GM12878 (cell line): ENCODE data around the gene USPL1. TPM values are rescaled to one million over a fixed set of nuclear protein-coding genes. Genes with fewer than 3 reads are reported as not detected.

Source experiments
- ATAC-seq: fragments of 200-7000 bp; cut with Tn5 transposase; 3 replicates; pipeline ENCODE4 v1.9.1; 2020; ENCODE audit warnings: mild to moderate bottlenecking, moderate library complexity
- BruUV-seq: library from RNA; stranded (reverse); fragments of 400-500 nt; replicated peaks from 2 replicates; lab custom pipeline; 2021; lab: Mats Ljungman, UMichigan
- CTCF ChIA-PET: fragments of 300-600 bp; sonication (Branson Sonifier 250); formaldehyde crosslinking; extraction: SDS; loops from one replicate; lab custom pipeline; 2021; ENCODE audit warnings: inconsistent platforms; lab: Yijun Ruan, JAX
- POLR2A ChIA-PET: fragments of 350-600 bp; formaldehyde crosslinking; extraction: SDS; loops from one replicate; lab custom pipeline; 2021; ENCODE audit warnings: inconsistent platforms; lab: Charles Lee
- RAD21 ChIA-PET: fragments of 300-600 bp; sonication (Branson Sonifier 250); formaldehyde crosslinking; loops from one replicate; lab custom pipeline; 2023; ENCODE audit warnings: antibody characterized with exemption; ENCODE audit not compliant: unreplicated experiment; lab: Charles Lee
- SMC1A ChIA-PET: fragments of 300-600 bp; sonication (Branson Sonifier 250); formaldehyde crosslinking; loops from one replicate; lab custom pipeline; 2023; ENCODE audit not compliant: unreplicated experiment, uncharacterized antibody; lab: Charles Lee
- DNase-seq: peaks from one replicate; pipeline ENCODE4 v3.0.0-alpha.2; 2011; ENCODE audit warnings: low read depth, low spot score
- FAIRE-seq: peaks from 3 replicates; lab custom pipeline; 2011; peaks lifted over from hg19 to GRCh38; lab: Jason Lieb, UNC
- H2AFZ ChIP-seq: 2 replicates; pipeline ENCODE4 v1.6.0; 2011; ENCODE audit warnings: low read depth, low read length, control low read depth; ENCODE audit not compliant: control insufficient read depth
- H3K27ac ChIP-seq: 2 replicates; pipeline ENCODE4 v1.5.1; 2011; ENCODE audit warnings: control low read depth; ENCODE audit not compliant: control insufficient read depth, insufficient read depth
- H3K27me3 ChIP-seq, 2 experiments: replicated peaks in 1 of 2; 2 replicates each; pipeline versions ENCODE4 v1.6.0 to v1.6.1; 2011; ENCODE audit warnings: low read length in 1 of 2; ENCODE audit not compliant: control insufficient read depth in 2 of 2, insufficient read depth in 2 of 2
- H3K36me3 ChIP-seq, 2 experiments: 2 replicates each; pipeline ENCODE4 v1.5.1; 2011; ENCODE audit warnings: low read length in 1 of 2; ENCODE audit not compliant: control insufficient read depth in 2 of 2, insufficient read depth in 2 of 2
- H3K4me1 ChIP-seq: 2 replicates; pipeline ENCODE4 v1.6.1; 2011; ENCODE audit warnings: mild to moderate bottlenecking, low read length, moderate library complexity, mixed read lengths; ENCODE audit not compliant: control insufficient read depth, insufficient read depth
- H3K4me2 ChIP-seq: 2 replicates; pipeline ENCODE4 v1.6.0; 2011; ENCODE audit warnings: control low read depth; ENCODE audit not compliant: control insufficient read depth, insufficient read depth
- H3K4me3 ChIP-seq: fragments of 200-600 bp; sonication (generic); 2 replicates; pipeline ENCODE4 v1.5.1; 2016
- H3K79me2 ChIP-seq: 2 replicates; pipeline ENCODE4 v1.6.0; 2011; ENCODE audit warnings: low read length; ENCODE audit not compliant: control insufficient read depth, insufficient read depth
- H3K9ac ChIP-seq: 2 replicates; pipeline ENCODE4 v1.8.0; 2011; ENCODE audit warnings: low read length, control low read depth, mixed read lengths; ENCODE audit not compliant: control insufficient read depth, insufficient read depth
- H3K9me3 ChIP-seq: replicated peaks from 3 replicates; pipeline ENCODE4 v1.5.1; 2011; ENCODE audit warnings: mild to moderate bottlenecking, low read length; ENCODE audit not compliant: control insufficient read depth, insufficient read depth
- H4K20me1 ChIP-seq: 2 replicates; pipeline ENCODE4 v1.6.0; 2011; ENCODE audit not compliant: control insufficient read depth, insufficient read depth
- ATF2 ChIP-seq: IDR thresholded peaks from 2 replicates; pipeline ENCODE4 v1.6.1; 2012; ENCODE audit warnings: low read length, inconsistent platforms
- ATF7 ChIP-seq: fragments of 450-650 bp; IDR thresholded peaks from 2 replicates; pipeline ENCODE4 v1.6.1; 2016; ENCODE audit warnings: low read depth, mild to moderate bottlenecking
- CBFB ChIP-seq: IDR thresholded peaks from 2 replicates; pipeline ENCODE4 v1.6.1; 2016; ENCODE audit warnings: antibody characterized with exemption, low read depth
- CBX3 ChIP-seq: fragments of 200-600 bp; sonication (generic); IDR thresholded peaks from 2 replicates; pipeline ENCODE4 v1.6.1; 2016; ENCODE audit warnings: low read depth, borderline replicate concordance
- CTCF ChIP-seq, 3 experiments: IDR thresholded peaks in 2 of 3; conservative IDR thresholded peaks in 1 of 3; 2 replicates each; pipeline ENCODE4 v1.5.1; 2011; ENCODE audit warnings: low read depth in 3 of 3, low read length in 3 of 3, mild to moderate bottlenecking in 3 of 3, control low read depth in 2 of 3, moderate library complexity in 2 of 3, inconsistent platforms in 1 of 3, mixed read lengths in 1 of 3; ENCODE audit not compliant: control insufficient read depth in 2 of 3, insufficient read depth in 1 of 3; ENCODE audit errors: extremely low read depth in 1 of 3
- EGR1 ChIP-seq, 2 experiments: IDR thresholded peaks; 1 replicate in 1 of 2; 2 replicates in 1 of 2; pipeline ENCODE4 v1.6.1; 2011 to 2012; ENCODE audit warnings: low read depth in 2 of 2, low read length in 2 of 2, borderline replicate concordance in 1 of 2, mild to moderate bottlenecking in 1 of 2, moderate library complexity in 1 of 2
- FOS ChIP-seq: IDR thresholded peaks from 3 replicates; pipeline ENCODE4 v1.6.1; 2011; ENCODE audit warnings: borderline replicate concordance; ENCODE audit not compliant: insufficient read length; ENCODE audit errors: extremely low read depth
- FOXK2 ChIP-seq: fragments of 450-650 bp; IDR thresholded peaks from 2 replicates; pipeline ENCODE4 v1.6.1; 2017; ENCODE audit warnings: mild to moderate bottlenecking, moderate library complexity
- LARP7 ChIP-seq: fragments of 450-650 bp; IDR thresholded peaks from 2 replicates; pipeline ENCODE4 v1.6.1; 2017; ENCODE audit warnings: mild to moderate bottlenecking
- NFYB ChIP-seq: IDR thresholded peaks from 2 replicates; pipeline ENCODE4 v1.6.1; 2011; ENCODE audit warnings: low read depth, mild to moderate bottlenecking, low read length, improper control_type of control experiment, moderate library complexity; ENCODE audit not compliant: insufficient read depth
- PAX8 ChIP-seq: fragments of 450-650 bp; IDR thresholded peaks from 2 replicates; pipeline ENCODE4 v1.6.1; 2017; ENCODE audit warnings: mild to moderate bottlenecking, moderate library complexity
- POLR2AphosphoS5 ChIP-seq: IDR thresholded peaks from 2 replicates; pipeline ENCODE4 v1.6.1; 2011; ENCODE audit warnings: mild to moderate bottlenecking, low read length, inconsistent platforms
- SREBF1 ChIP-seq: IDR thresholded peaks from 2 replicates; pipeline ENCODE4 v1.6.1; 2012; ENCODE audit warnings: mild to moderate bottlenecking, low read length
- SREBF2 ChIP-seq: IDR thresholded peaks from 2 replicates; pipeline ENCODE4 v1.6.1; 2012; ENCODE audit warnings: mild to moderate bottlenecking, low read length
- TBL1XR1 ChIP-seq: IDR thresholded peaks from 2 replicates; pipeline ENCODE4 v1.6.1; 2012; ENCODE audit warnings: low read depth, low read length, improper control_type of control experiment
- USF1 ChIP-seq: IDR thresholded peaks from 2 replicates; pipeline ENCODE4 v1.6.1; 2011; ENCODE audit warnings: borderline replicate concordance, low read depth, mild to moderate bottlenecking, moderate library complexity, mixed read lengths, low read length; ENCODE audit not compliant: insufficient read depth; ENCODE audit errors: extremely low read length
- WRNIP1 ChIP-seq: IDR thresholded peaks from 2 replicates; pipeline ENCODE4 v1.6.1; 2011; ENCODE audit warnings: low read depth, low read length, improper control_type of control experiment, borderline replicate concordance
- ZBTB11 ChIP-seq: fragments of 450-650 bp; formaldehyde crosslinking; IDR thresholded peaks from 2 replicates; pipeline ENCODE4 v1.5.0; 2022; ENCODE audit warnings: mild to moderate bottlenecking, missing genetic modification characterization
- ZSCAN29 ChIP-seq: fragments of 450-650 bp; IDR thresholded peaks from 2 replicates; pipeline ENCODE4 v1.6.1; 2017; ENCODE audit warnings: mild to moderate bottlenecking, moderate library complexity
- WGBS: methylation state at CpG from one replicate; pipeline ENCODE4 v1.1.6; 2016; ENCODE audit warnings: low lambda C conversion rate; ENCODE audit not compliant: insufficient replicate concordance, insufficient coverage; ENCODE audit errors: missing lambda C conversion rate; 5-methylcytosine and 5-hydroxymethylcytosine counted together
- in situ Hi-C: fragments of 300-500 bp; cut with MboI; formaldehyde crosslinking; loops from 9 replicates; pipeline ENCODE4 v1.14.3; 2018; ENCODE audit warnings: mixed read lengths
- intact Hi-C: fragments of 100-400 bp; cut with micrococcal nuclease; formaldehyde crosslinking; loops from one replicate; pipeline ENCODE4 v1.14.2; 2022; ENCODE audit not compliant: unreplicated experiment
- polyA plus RNA-seq, 11 experiments: library from polyadenylated mRNA; depleted of rRNA in 4 of 11; unstranded in 6 of 11; stranded (reverse) in 5 of 11; fragments of >200 nt; fragmentation: Nextera tagmentation in 4 of 11; fragmentation: Illumina TruSeq in 1 of 11; extraction: Ambion mirVana in 4 of 11; extraction: Trizol in 1 of 11; gene quantifications; 1 replicate in 1 of 11; 2 replicates in 10 of 11; pipeline versions ENCODE4 v1.2.1 to v1.2.3, GENCODE V29; 2011 to 2016; ENCODE audit warnings: inconsistent platforms in 2 of 11, missing spikeins in 2 of 11, low read depth in 1 of 11
- total RNA-seq, 4 experiments: library from RNA; depleted of rRNA in 3 of 4; stranded (reverse); fragments of >200 nt in 3 of 4; fragmentation: Illumina TruSeq in 1 of 4; extraction: Trizol in 1 of 4; gene quantifications; 2 replicates each; pipeline versions ENCODE4 v1.2.1 to v1.2.3, GENCODE V29; 2013 to 2021

USPL1 gene
- total and polyA plus RNA-seq, 10 of the 15 experiments (the other 5 are each of a cell fraction or from before 2014, with no cell fraction given), result 7.9 to 23.2 (median 15.8) TPM

- peaks cover 0 to 2% of the 10 kb centered on the region in 2 experiments; a peak in 2 of 4 replicates for H3K27me3 ChIP-seq
- ChIA-PET RAD21 (no interaction called here), SMC1A (no interaction called here), POLR2A (no interaction called here), CTCF (no interaction called here)
- no peak overlapping the region for H3K4me3 ChIP-seq
- no peaks in the 10 kb centered on the region for H3K79me2 ChIP-seq
- ATAC-seq, result no peak
- no peak overlapping the region for H3K27ac ChIP-seq
- H2AFZ ChIP-seq, result no peak overlapping the region
- no peak overlapping the region for H3K9ac ChIP-seq
- in situ Hi-C loops (no loop called here), intact Hi-C loops (no loop called here)
- FAIRE-seq, result no peak
- no peak overlapping the region for H3K4me2 ChIP-seq
- peaks cover 9% of the 10 kb centered on the region for H3K4me1 ChIP-seq
- BruUV-seq, result no TSS peak
- no peaks in the 10 kb centered on the region for H3K9me3 ChIP-seq
- whole genome bisulfite sequencing, result 66% methylated on average over 15 of the region's 15 CpGs
- H3K36me3 ChIP-seq, result no peaks in the 10 kb centered on the region
- H4K20me1 ChIP-seq, result no peaks in the 10 kb centered on the region
- no peak for DNase-seq
- TF ChIP-seq USF1 (no peak), EGR1 (IDR thresholded peaks at IDR 0.05; ENCODE audit: borderline replicate concordance in 1 of 2, low read depth in 2 of 2, low read length in 2 of 2) (no peak), WRNIP1 (no peak), FOS (no peak), CBX3 (no peak), SREBF2 (no peak), CTCF (IDR thresholded peaks at IDR 0.05 in 2 of 3, conservative IDR thresholded peaks at IDR 0.05 in 1 of 3; ENCODE audit: control insufficient read depth in 2 of 3, extremely low read depth in 1 of 3, insufficient read depth in 1 of 3, low read depth in 3 of 3, low read length in 3 of 3) (no peak), ZSCAN29 (no peak), TBL1XR1 (no peak), LARP7 (no peak), ATF2 (no peak), SREBF1 (no peak), NFYB (no peak), POLR2AphosphoS5 (no peak), PAX8 (no peak), CBFB (no peak), ZBTB11 (CRISPR knock-in tag) (no peak), FOXK2 (no peak), ATF7 (no peak)
Observed at GRCh38 chr13:30698488-30699005, 80.8 kb downstream of the USPL1 start.
